Colonic mucosa (tissue), 4 donors: ENCODE results near the gene RAB24. TPM values are rescaled to one million over a fixed set of nuclear protein-coding genes. Genes with fewer than 3 reads are reported as not detected.

Source experiments
- DNase-seq: peaks from one replicate; pipeline ENCODE4 v3.0.0-alpha.2; 2020
- H3K27ac ChIP-seq: fragments of 200-600 bp; one replicate; pipeline ENCODE4 v1.8.0; 2021
- H3K27me3 ChIP-seq: fragments of 200-600 bp; one replicate; pipeline ENCODE4 v1.8.0; 2021
- H3K36me3 ChIP-seq: fragments of 200-600 bp; one replicate; pipeline ENCODE4 v1.8.0; 2021
- H3K4me1 ChIP-seq: fragments of 200-600 bp; one replicate; pipeline ENCODE4 v1.8.0; 2021; ENCODE audit warnings: mild to moderate bottlenecking
- H3K4me3 ChIP-seq: fragments of 200-600 bp; one replicate; pipeline ENCODE4 v1.8.0; 2021
- H3K9ac ChIP-seq, 2 donors: one replicate each; pipeline ENCODE4 v1.7.0; 2013; ENCODE audit warnings: control low read depth in 2 of 2, low read depth in 2 of 2, low read length in 2 of 2
- H3K9me3 ChIP-seq: fragments of 200-600 bp; one replicate; pipeline ENCODE4 v1.8.0; 2021
- intact Hi-C: fragments of 100-400 bp; cut with DNase I; formaldehyde crosslinking; loops from one replicate; pipeline ENCODE4 v1.14.1; 2022
- total RNA-seq, 2 donors: library from RNA; stranded (reverse); fragmentation: NEBNext Ultra II Directional in 1 of 2; extraction: Animal tissue kit (Norgen Biotek cat#: 25700) in 1 of 2; gene quantifications; one replicate each; pipeline ENCODE4 v1.2.1, GENCODE V29; 2021
- TF ChIP-seq, protein P1 (sequence below): fragments of 200-600 bp; IDR thresholded peaks from one replicate; pipeline ENCODE4 v1.8.0; 2022; ENCODE audit warnings: antibody characterized with exemption, mild to moderate bottlenecking
- donor health status: healthy.
- donor health status: DM: no; HTN: no; CAD: no.
- donor health status: DM: no; HTN: no; CAD: no.

RAB24 gene
- total RNA-seq, 2 donors from 2014 or later: 32.9 to 39.5 TPM

DNA sequence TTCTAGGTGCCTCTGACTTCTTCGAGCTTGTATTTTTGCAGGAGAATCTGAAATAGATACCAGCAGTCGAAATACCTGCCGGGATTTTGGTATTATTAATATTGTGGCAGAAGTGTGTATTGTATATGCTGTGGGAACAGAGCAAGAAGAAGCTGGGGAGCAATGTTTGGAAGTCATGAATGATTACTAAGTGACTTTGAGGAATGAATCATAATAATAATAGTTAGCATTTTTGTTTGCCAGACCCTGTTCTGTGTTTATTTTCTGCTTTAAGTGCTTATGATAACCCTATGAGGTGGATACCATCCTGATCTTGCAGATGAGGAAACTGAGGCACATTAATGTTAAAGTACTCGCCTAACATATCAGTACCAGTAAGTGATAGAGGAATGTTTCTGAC lies 32.4 kb downstream of the RAB24 start:
- no peak overlapping the region for H3K9ac ChIP-seq
- H3K9me3 ChIP-seq: no peaks in the 10 kb centered on the region
- H3K27ac ChIP-seq: no peak overlapping the region
- no peaks in the 10 kb centered on the region for H3K4me1 ChIP-seq
- TF ChIP-seq, protein P1, sequence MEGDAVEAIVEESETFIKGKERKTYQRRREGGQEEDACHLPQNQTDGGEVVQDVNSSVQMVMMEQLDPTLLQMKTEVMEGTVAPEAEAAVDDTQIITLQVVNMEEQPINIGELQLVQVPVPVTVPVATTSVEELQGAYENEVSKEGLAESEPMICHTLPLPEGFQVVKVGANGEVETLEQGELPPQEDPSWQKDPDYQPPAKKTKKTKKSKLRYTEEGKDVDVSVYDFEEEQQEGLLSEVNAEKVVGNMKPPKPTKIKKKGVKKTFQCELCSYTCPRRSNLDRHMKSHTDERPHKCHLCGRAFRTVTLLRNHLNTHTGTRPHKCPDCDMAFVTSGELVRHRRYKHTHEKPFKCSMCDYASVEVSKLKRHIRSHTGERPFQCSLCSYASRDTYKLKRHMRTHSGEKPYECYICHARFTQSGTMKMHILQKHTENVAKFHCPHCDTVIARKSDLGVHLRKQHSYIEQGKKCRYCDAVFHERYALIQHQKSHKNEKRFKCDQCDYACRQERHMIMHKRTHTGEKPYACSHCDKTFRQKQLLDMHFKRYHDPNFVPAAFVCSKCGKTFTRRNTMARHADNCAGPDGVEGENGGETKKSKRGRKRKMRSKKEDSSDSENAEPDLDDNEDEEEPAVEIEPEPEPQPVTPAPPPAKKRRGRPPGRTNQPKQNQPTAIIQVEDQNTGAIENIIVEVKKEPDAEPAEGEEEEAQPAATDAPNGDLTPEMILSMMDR: no peak
- DNase-seq: no peak
- intact Hi-C loops: no loop called here
- H3K36me3 ChIP-seq: peaks cover 14% of the 10 kb centered on the region
- H3K4me3 ChIP-seq: no peak overlapping the region
- no peaks in the 10 kb centered on the region for H3K27me3 ChIP-seq

DNA sequence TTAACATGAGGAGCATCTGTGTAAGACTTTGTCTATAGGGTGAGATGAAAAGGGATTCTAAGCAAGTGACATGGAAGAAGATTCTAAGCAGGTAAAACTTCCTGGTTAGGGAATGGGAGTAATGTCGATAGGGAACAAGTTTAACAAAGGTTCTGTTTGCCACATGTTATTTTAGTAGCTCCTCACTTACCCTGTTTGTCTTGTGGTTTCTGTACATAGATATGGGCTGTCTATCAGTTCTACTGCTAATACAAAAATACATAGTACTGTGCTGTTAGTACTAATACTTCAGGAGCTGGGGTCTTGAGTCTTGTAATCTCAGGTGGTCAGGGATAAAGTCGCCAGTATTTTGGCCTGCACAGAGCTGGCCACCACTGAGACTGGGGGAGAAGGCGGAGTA lies 32.9 kb downstream of the RAB24 start:
- DNase-seq: no peak
- Histone ChIP-seq H3K9me3 (no peaks in the 10 kb centered on the region), H3K27me3 (no peaks in the 10 kb centered on the region), H3K9ac (no peak overlapping the region), H3K4me1 (no peaks in the 10 kb centered on the region), H3K4me3 (no peak overlapping the region), H3K27ac (no peak overlapping the region), H3K36me3 (peaks cover 14% of the 10 kb centered on the region)
- TF ChIP-seq, protein P1: no peak
- intact Hi-C loops: no loop called here

DNA sequence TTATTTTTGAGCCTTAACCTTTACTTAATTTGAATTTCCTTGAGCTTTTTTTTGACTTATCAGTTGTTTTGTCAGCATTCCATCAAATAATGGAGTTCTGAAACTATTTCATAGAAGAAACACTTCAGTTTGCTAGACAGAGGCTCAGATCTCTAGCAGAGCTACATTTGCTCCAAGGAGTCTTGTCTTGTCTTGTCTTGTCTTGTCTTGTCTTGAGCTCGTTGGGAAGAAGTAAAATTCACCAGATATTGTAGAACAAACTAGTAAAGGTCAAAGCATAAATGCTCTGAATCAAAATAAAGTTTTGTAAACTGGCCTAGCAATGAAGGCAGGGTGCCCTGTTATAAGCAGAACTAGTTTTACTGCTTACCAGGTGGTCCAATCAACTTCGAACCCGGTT lies 33.5 kb downstream of the RAB24 start:
- H3K9me3 ChIP-seq: no peaks in the 10 kb centered on the region
- TF ChIP-seq, protein P1: no peak
- no peak overlapping the region for H3K9ac ChIP-seq
- no peaks in the 10 kb centered on the region for H3K27me3 ChIP-seq
- DNase-seq: no peak
- intact Hi-C loops: no loop called here
- H3K36me3 ChIP-seq: peaks cover 14% of the 10 kb centered on the region
- no peaks in the 10 kb centered on the region for H3K4me1 ChIP-seq
- H3K27ac ChIP-seq: no peak overlapping the region
- no peak overlapping the region for H3K4me3 ChIP-seq

DNA sequence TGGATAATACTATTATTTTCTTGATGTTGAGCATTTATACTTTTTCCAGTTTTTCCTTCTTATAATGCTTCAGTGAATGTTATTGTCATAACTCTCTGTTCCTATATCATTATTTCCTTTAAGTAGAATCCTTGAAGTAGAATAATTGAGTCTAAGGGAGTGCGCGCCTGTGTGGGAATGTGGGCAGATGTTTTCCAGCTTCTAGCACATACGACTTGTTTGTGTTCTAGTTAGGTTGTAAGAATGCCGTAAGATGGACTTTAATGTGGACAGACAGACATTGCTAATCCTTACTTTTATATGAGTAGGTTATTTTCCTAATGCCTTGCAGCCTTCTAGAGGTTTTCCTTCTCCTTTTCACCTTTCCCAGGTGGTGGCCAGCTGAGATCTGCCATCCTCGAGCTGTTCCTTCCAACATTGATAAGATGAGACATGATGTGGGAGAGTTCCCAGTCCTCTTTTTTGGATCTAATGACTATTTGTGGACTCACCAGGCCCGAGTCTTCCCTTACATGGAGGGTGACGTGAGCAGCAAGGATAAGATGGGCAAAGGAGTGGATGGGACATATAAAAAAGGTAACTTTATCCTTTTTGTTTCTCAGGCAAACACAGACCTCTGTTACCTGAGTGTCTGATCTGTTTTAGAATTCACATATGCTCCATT lies 34.2 kb downstream of the RAB24 start:
- H3K4me3 ChIP-seq: no peak overlapping the region
- TF ChIP-seq, protein P1: no peak
- H3K4me1 ChIP-seq: no peaks in the 10 kb centered on the region
- DNase-seq: no peak
- H3K36me3 ChIP-seq: peaks cover 19% of the 10 kb centered on the region
- no peaks in the 10 kb centered on the region for H3K27me3 ChIP-seq
- H3K9ac ChIP-seq: no peak overlapping the region
- H3K27ac ChIP-seq: no peak overlapping the region
- intact Hi-C loops: no loop called here
- H3K9me3 ChIP-seq: no peaks in the 10 kb centered on the region

DNA sequence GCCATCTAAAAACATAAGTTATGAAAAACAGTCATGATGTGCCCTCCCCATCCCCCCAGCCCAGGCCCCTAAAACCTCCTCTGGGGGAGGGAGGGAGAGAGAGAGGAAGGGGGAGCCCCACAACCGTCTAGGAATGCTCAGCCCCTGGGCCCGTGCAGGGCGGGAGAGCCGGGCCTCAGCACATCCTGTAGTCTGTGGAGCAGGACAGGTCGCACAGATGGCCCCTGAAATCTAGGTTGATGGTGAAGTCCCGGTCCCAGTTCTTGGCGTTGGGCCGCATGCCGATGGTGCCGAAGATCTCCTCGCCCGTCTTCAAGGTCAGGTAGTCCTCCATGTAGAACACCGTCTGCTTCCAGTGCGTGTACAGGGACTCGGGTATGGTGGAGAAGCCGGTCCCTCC lies 38.1 kb downstream of the RAB24 start:
- H3K4me3 ChIP-seq: no peak overlapping the region
- TF ChIP-seq, protein P1: no peak
- H3K27me3 ChIP-seq: no peaks in the 10 kb centered on the region
- H3K4me1 ChIP-seq: no peaks in the 10 kb centered on the region
- no peaks in the 10 kb centered on the region for H3K9me3 ChIP-seq
- no peak for DNase-seq
- H3K27ac ChIP-seq: no peak overlapping the region
- H3K9ac ChIP-seq: no peak overlapping the region
- peaks cover 16% of the 10 kb centered on the region for H3K36me3 ChIP-seq
- intact Hi-C loops: no loop called here
